ENCODE results near the gene F8.

F8 gene

GRCh38 chrX:155035688-155036087 is 13.2 kb upstream of the F8 start:
- TF ChIP-seq FOXP2 (optimal IDR thresholded peaks at IDR 0.05; ENCODE audit: borderline replicate concordance, extremely low read depth, extremely low read length, insufficient read depth) (no peak), SIN3A (IDR thresholded peaks at IDR 0.05; ENCODE audit: borderline replicate concordance, insufficient read depth, low read length) (no peak), TAF1 (IDR thresholded peaks at IDR 0.05; ENCODE audit: borderline replicate concordance, insufficient read depth, low read length) (no peak), POLR2AphosphoS5 (IDR thresholded peaks at IDR 0.05; ENCODE audit: low read depth, low read length) (no peak)
- TF ChIP-seq, protein P1, sequence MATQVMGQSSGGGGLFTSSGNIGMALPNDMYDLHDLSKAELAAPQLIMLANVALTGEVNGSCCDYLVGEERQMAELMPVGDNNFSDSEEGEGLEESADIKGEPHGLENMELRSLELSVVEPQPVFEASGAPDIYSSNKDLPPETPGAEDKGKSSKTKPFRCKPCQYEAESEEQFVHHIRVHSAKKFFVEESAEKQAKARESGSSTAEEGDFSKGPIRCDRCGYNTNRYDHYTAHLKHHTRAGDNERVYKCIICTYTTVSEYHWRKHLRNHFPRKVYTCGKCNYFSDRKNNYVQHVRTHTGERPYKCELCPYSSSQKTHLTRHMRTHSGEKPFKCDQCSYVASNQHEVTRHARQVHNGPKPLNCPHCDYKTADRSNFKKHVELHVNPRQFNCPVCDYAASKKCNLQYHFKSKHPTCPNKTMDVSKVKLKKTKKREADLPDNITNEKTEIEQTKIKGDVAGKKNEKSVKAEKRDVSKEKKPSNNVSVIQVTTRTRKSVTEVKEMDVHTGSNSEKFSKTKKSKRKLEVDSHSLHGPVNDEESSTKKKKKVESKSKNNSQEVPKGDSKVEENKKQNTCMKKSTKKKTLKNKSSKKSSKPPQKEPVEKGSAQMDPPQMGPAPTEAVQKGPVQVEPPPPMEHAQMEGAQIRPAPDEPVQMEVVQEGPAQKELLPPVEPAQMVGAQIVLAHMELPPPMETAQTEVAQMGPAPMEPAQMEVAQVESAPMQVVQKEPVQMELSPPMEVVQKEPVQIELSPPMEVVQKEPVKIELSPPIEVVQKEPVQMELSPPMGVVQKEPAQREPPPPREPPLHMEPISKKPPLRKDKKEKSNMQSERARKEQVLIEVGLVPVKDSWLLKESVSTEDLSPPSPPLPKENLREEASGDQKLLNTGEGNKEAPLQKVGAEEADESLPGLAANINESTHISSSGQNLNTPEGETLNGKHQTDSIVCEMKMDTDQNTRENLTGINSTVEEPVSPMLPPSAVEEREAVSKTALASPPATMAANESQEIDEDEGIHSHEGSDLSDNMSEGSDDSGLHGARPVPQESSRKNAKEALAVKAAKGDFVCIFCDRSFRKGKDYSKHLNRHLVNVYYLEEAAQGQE (IDR thresholded peaks at IDR 0.05; ENCODE audit: insufficient read depth in 1 of 2, low read depth in 2 of 2, low read length in 2 of 2): no peak

DNA sequence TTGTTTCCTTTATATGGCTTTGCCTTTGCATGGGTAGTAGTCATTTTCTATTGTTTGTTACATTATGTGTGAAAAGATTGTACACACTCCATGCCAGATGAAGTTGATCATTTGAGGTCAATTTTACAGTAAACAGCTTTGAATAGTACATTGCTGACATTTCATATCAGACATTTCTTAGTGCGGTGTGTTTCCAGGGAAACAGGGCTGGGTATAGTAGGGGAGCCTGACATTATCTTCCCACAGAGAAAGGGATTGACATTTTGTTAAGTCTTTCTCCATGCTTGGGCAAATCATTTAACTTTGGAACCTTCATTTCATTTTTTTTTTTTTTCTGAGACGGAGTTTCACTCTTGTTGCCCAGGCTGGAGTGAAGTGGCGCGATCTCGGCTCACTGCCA is 9.1 kb upstream of the F8 start:
- TF ChIP-seq SIN3A (IDR thresholded peaks at IDR 0.05; ENCODE audit: borderline replicate concordance, insufficient read depth, low read length) (no peak), POLR2AphosphoS5 (IDR thresholded peaks at IDR 0.05; ENCODE audit: low read depth, low read length) (no peak), TAF1 (IDR thresholded peaks at IDR 0.05; ENCODE audit: borderline replicate concordance, insufficient read depth, low read length) (no peak), FOXP2 (optimal IDR thresholded peaks at IDR 0.05; ENCODE audit: borderline replicate concordance, extremely low read depth, extremely low read length, insufficient read depth) (no peak)
- TF ChIP-seq, protein P1 (IDR thresholded peaks at IDR 0.05; ENCODE audit: insufficient read depth in 1 of 2, low read depth in 2 of 2, low read length in 2 of 2): no peak

GRCh38 chrX:155028877-155029291 is 6.4 kb upstream of the F8 start:
- no peak for TF ChIP-seq SIN3A (IDR thresholded peaks at IDR 0.05; ENCODE audit: borderline replicate concordance, insufficient read depth, low read length)
- TF ChIP-seq FOXP2 (optimal IDR thresholded peaks at IDR 0.05; ENCODE audit: borderline replicate concordance, extremely low read depth, extremely low read length, insufficient read depth): no peak
- TF ChIP-seq POLR2AphosphoS5 (IDR thresholded peaks at IDR 0.05; ENCODE audit: low read depth, low read length): no peak
- no peak for TF ChIP-seq TAF1 (IDR thresholded peaks at IDR 0.05; ENCODE audit: borderline replicate concordance, insufficient read depth, low read length)
- TF ChIP-seq, protein P1 (IDR thresholded peaks at IDR 0.05; ENCODE audit: insufficient read depth in 1 of 2, low read depth in 2 of 2, low read length in 2 of 2): no peak

DNA sequence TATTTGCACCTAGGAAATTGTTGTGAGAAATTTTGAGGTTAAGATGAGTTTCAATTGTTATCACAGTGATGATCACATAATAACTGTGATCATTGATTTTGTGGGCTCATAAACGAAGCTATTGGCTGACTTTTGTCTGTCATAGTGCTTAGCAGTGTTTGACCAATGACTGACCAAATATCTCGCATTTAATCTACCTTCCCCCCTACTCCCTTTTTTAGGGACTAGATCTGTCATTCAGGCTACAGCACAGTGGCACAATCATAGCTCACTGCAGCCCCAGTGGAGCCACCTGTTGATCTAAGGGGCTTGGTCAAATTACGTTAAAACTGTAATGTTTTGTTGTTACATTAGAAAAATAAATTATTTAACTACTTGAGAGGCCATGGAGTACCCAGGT is 5.6 kb upstream of the F8 start:
- TF ChIP-seq TAF1 (IDR thresholded peaks at IDR 0.05; ENCODE audit: borderline replicate concordance, insufficient read depth, low read length) (no peak), SIN3A (IDR thresholded peaks at IDR 0.05; ENCODE audit: borderline replicate concordance, insufficient read depth, low read length) (no peak), FOXP2 (optimal IDR thresholded peaks at IDR 0.05; ENCODE audit: borderline replicate concordance, extremely low read depth, extremely low read length, insufficient read depth) (no peak), POLR2AphosphoS5 (IDR thresholded peaks at IDR 0.05; ENCODE audit: low read depth, low read length) (no peak)
- TF ChIP-seq, protein P1 (IDR thresholded peaks at IDR 0.05; ENCODE audit: insufficient read depth in 1 of 2, low read depth in 2 of 2, low read length in 2 of 2): no peak
